ENCODE results near the gene MICA. TPM values are rescaled to one million over a fixed set of nuclear protein-coding genes. Genes with fewer than 3 reads are reported as not detected.

MICA gene
- total RNA-seq, 4 donors from 2014 or later = 9.1 to 31.7 (median 17.2) TPM

- Histone ChIP-seq H3K4me3 (peak overlapping the region; percentile 67 to 85), H3K9me3 (no peaks in the 10 kb centered on the region), H3K27me3 (no peaks in the 10 kb centered on the region), H3K4me1 (no peaks in the 10 kb centered on the region), H3K36me3 (no peaks in the 10 kb centered on the region), H3K27ac (peak overlapping the region; percentile 88 to 94)
- DNase-seq = peak; percentile 51
- intact Hi-C loops (cut with DNase I; ENCODE audit: low total_unique reads) = loop anchor here (10.0 kb wide), 1 partner anchor 162 kb away; no protein-coding TSS in a partner anchor
- TF ChIP-seq CTCF (IDR thresholded peaks at IDR 0.05) (no peak), POLR2A (IDR thresholded peaks at IDR 0.05) (no peak)
Observed at GRCh38 chr6:31356216-31356945, 47.0 kb upstream of the MICA start.

- intact Hi-C loops (cut with DNase I; ENCODE audit: low total_unique reads) = loop anchor here (10.0 kb wide), 1 partner anchor 162 kb away; no protein-coding TSS in a partner anchor
- Histone ChIP-seq H3K4me1 (no peaks in the 10 kb centered on the region), H3K27me3 (no peaks in the 10 kb centered on the region), H3K36me3 (no peaks in the 10 kb centered on the region), H3K4me3 (peak within 1 kb of the TSS; percentile 67 to 85), H3K9me3 (no peaks in the 10 kb centered on the region), H3K27ac (peak within 1 kb of the TSS; percentile 88 to 94)
- DNase-seq = peak; percentile 89 to 92
- TF ChIP-seq CTCF (IDR thresholded peaks at IDR 0.05) (peak in 1 of 4 experiments; percentile 4), POLR2A (IDR thresholded peaks at IDR 0.05) (peak in 1 of 2 donors; percentile 94)
Observed at GRCh38 chr6:31356946-31357466, 46.4 kb upstream of the MICA start, which contains the start of gene HLA-B. Gene HLA-B (minus strand): TSS chr6:31357179. CDS start chr6:31357158, 21 bp downstream.

- Histone ChIP-seq H3K27ac (peak overlapping the region; percentile 27 to 94), H3K4me1 (no peaks in the 10 kb centered on the region), H3K27me3 (no peaks in the 10 kb centered on the region), H3K4me3 (peak overlapping the region in 1 of 2 donors; percentile 67), H3K36me3 (no peaks in the 10 kb centered on the region), H3K9me3 (no peaks in the 10 kb centered on the region)
- no peak for DNase-seq
- intact Hi-C loops (cut with DNase I; ENCODE audit: low total_unique reads) = loop anchor here (10.0 kb wide), 1 partner anchor 163 kb away; no protein-coding TSS in a partner anchor
- TF ChIP-seq POLR2A (IDR thresholded peaks at IDR 0.05) = no peak
- TF ChIP-seq CTCF (IDR thresholded peaks at IDR 0.05) = no peak
Observed at GRCh38 chr6:31357886-31358285, 45.5 kb upstream of the MICA start.

- Histone ChIP-seq H3K27me3 (no peaks in the 10 kb centered on the region), H3K9me3 (no peaks in the 10 kb centered on the region), H3K36me3 (no peaks in the 10 kb centered on the region), H3K4me3 (no peak overlapping the region), H3K4me1 (no peaks in the 10 kb centered on the region), H3K27ac (peak overlapping the region in 1 of 2 donors; percentile 94)
- intact Hi-C loops (cut with DNase I; ENCODE audit: low total_unique reads) = loop anchor here (10.0 kb wide), 1 partner anchor 164 kb away; no protein-coding TSS in a partner anchor
- no peak for TF ChIP-seq POLR2A (IDR thresholded peaks at IDR 0.05)
- no peak for TF ChIP-seq CTCF (IDR thresholded peaks at IDR 0.05)
- no peak for DNase-seq
Observed at GRCh38 chr6:31358302-31358701, 45.1 kb upstream of the MICA start.

GRCh38 chr6:31359581-31359980 lies 43.8 kb upstream of the MICA start:
- no peak overlapping the region for H3K4me3 ChIP-seq
- H3K36me3 ChIP-seq = no peaks in the 10 kb centered on the region
- H3K27me3 ChIP-seq = no peaks in the 10 kb centered on the region
- intact Hi-C loops (cut with DNase I; ENCODE audit: low total_unique reads) = loop anchor here (10.0 kb wide), 1 partner anchor 165 kb away; no protein-coding TSS in a partner anchor
- no peak overlapping the region for H3K27ac ChIP-seq
- no peak for DNase-seq
- TF ChIP-seq POLR2A (IDR thresholded peaks at IDR 0.05) (no peak), CTCF (IDR thresholded peaks at IDR 0.05) (no peak)
- H3K4me1 ChIP-seq = no peaks in the 10 kb centered on the region
- no peaks in the 10 kb centered on the region for H3K9me3 ChIP-seq
